ENCODE measurements around the gene CSMD2. TPM values are rescaled to one million over a fixed set of nuclear protein-coding genes. Genes with fewer than 3 reads are reported as not detected.
A peak's percentile ranks its signal among the peaks of the same experiment; 100 is the strongest.

CSMD2 gene
- total RNA-seq, 6 experiments from 2014 or later = under 0.01 to 0.19 (median 0.09) TPM; not detected in 1

DNA sequence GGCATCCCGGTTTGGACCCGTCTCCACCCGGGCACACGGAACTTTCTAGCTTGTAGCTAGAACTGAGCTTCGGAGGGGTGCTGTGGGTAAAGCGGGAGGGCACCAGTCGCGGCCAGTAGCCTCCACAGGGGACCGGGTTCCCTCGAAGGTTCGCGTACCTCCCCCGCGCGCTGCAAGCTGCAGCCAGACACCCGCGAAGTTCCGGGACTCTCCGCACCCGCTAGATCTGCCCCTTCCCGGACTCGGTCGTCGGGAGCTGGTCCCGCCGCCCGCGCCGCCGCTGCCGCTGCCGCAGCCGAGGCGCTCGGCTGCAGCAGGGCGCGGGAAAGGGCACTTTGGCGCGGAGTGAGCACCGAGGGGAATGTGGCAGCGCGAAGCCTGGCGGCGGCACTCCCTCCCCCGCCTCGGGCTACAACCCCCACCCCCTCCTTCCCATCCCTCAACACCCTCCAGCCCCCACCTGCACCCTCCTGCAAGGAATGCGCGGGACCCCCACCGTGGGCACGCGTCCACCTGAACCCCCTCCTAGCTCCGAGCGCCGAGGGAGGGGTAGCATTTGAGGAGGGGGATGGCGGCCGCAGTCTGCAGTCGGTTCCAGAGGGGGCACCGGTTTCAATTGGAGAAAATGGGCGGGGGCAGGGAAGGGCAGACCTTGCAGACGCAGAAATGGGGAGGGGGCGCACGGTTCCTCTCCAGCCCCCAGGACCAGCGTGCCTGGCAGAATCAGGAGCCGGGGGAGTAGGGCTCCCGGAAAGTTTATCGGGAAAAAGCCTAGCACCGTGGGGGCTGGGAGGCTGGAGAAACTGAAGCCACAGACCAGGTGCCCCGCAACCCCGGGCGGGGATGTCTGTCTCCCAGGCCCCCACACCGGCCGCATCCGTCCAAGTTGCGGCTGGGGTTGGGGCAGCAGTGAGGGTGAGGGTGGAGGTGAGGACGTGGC lies 968 bp downstream of the CSMD2 start:
- 3% methylated on average over 50 of the region's 75 CpGs for WGBS (ENCODE audit: insufficient coverage, low coverage, low lambda C conversion rate, missing lambda C conversion rate)
- intact Hi-C loops (cut with DNase I) = no loop called here
- peak in 3 of 4 donors; percentile 20 to 21 (median 20) for ATAC-seq
- DNase-seq = no peak
- no peaks in the 10 kb centered on the region for H3K36me3 ChIP-seq
- peaks cover 0 to 19% (median 2%) of the 10 kb centered on the region in 4 donors for H3K4me1 ChIP-seq
- TF ChIP-seq POLR2A (IDR thresholded peaks at IDR 0.05) (no peak), CTCF (IDR thresholded peaks at IDR 0.05) (no peak)
- H3K4me3 ChIP-seq = peak overlapping the region; percentile 4 to 42 (median 32)
- H3K27me3 ChIP-seq = peaks cover 0 to 22% of the 10 kb centered on the region in 2 donors
- H3K9me3 ChIP-seq = no peaks in the 10 kb centered on the region
- H3K27ac ChIP-seq = no peak overlapping the region

GRCh38 chr1:34162852-34163766 lies 1.9 kb downstream of the CSMD2 start:
- DNase-seq (peak; percentile 60 to 75 (median 73)), ATAC-seq (peak; percentile 86 to 97 (median 91))
- 2% methylated on average over 22 of the region's 46 CpGs for WGBS (ENCODE audit: insufficient coverage, low coverage, low lambda C conversion rate, missing lambda C conversion rate)
- intact Hi-C loops (cut with DNase I) = no loop called here
- peak overlapping the region; percentile 4 to 42 (median 32) for H3K4me3 ChIP-seq
- H3K27ac ChIP-seq = no peak overlapping the region
- TF ChIP-seq POLR2A (IDR thresholded peaks at IDR 0.05) = no peak
- peak; percentile 36 to 61 (median 56) for TF ChIP-seq CTCF (IDR thresholded peaks at IDR 0.05)
- H3K9me3 ChIP-seq = no peaks in the 10 kb centered on the region
- H3K36me3 ChIP-seq = no peaks in the 10 kb centered on the region
- peaks cover 0 to 22% of the 10 kb centered on the region in 2 donors for H3K27me3 ChIP-seq
- H3K4me1 ChIP-seq = peaks cover 0 to 19% (median 2%) of the 10 kb centered on the region in 4 donors

GRCh38 chr1:34156739-34157138 lies 8.3 kb downstream of the CSMD2 start:
- ATAC-seq = no peak
- no peak overlapping the region for H3K4me3 ChIP-seq
- H3K4me1 ChIP-seq = no peaks in the 10 kb centered on the region
- H3K9me3 ChIP-seq = no peaks in the 10 kb centered on the region
- H3K36me3 ChIP-seq = no peaks in the 10 kb centered on the region
- H3K27ac ChIP-seq = no peak overlapping the region
- H3K27me3 ChIP-seq = no peaks in the 10 kb centered on the region
- WGBS (ENCODE audit: insufficient coverage, low coverage, low lambda C conversion rate, missing lambda C conversion rate) = 36% methylated on average over 1 of the region's 3 CpGs
- intact Hi-C loops (cut with DNase I) = no loop called here
- DNase-seq = no peak
- TF ChIP-seq POLR2A (IDR thresholded peaks at IDR 0.05) = no peak
- no peak for TF ChIP-seq CTCF (IDR thresholded peaks at IDR 0.05)

GRCh38 chr1:34155860-34156259 lies 9.2 kb downstream of the CSMD2 start:
- TF ChIP-seq POLR2A (IDR thresholded peaks at IDR 0.05) (no peak), CTCF (IDR thresholded peaks at IDR 0.05) (no peak)
- Histone ChIP-seq H3K36me3 (no peaks in the 10 kb centered on the region), H3K27ac (no peak overlapping the region), H3K4me3 (no peak overlapping the region), H3K9me3 (no peaks in the 10 kb centered on the region), H3K27me3 (no peaks in the 10 kb centered on the region), H3K4me1 (no peaks in the 10 kb centered on the region)
- 38% methylated on average over 2 of the region's 2 CpGs for WGBS (ENCODE audit: insufficient coverage, low coverage, low lambda C conversion rate, missing lambda C conversion rate)
- intact Hi-C loops (cut with DNase I) = no loop called here
- DNase-seq (no peak), ATAC-seq (no peak)
